ENCODE results near the gene SUPT4H1.
"Not testable (repeated sequence)": the region's sequence is repeated elsewhere in the genome, so short reads cannot be mapped to it uniquely, and the experiment has no call there.

The SUPT4H1 gene

DNA sequence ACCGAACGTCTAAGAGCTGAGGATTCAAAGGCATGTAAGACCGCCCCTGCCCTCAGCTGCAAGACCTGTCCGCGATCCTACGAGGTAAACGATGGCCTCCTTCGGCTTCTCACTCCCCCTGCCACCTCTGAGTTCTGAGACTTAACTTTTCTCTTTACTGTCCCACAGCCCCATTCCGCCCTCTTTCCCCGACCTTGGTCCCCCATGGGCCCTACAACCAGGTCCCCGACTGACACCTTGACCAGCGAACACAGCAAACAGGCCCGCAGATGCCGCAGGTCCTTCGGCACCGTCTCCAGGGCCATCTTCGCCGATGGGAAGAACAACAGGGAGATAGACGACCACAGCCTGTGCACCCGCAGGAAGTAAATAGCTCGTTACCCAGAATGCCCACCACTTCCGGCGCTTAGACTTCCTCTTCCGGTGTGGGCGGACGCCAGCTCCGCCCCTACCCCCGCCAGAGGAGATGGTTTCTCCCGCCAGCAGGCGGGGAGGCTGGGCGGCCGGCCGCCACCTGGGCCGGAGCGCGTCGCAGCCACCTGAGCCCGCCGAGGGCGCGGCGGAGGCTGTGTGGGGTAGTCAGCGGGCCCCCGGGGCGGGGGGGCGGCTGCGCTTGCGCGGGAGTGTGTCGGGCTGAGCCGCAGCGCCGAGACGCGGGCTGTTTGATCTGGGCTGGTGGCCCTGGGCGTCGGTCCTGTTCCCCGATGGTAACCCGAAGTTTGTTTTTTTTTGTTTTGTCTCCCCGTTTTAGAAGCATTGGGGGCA lies at the start of gene SUPT4H1:
Gene SUPT4H1 (minus strand): TSS at position 371 of the 765 bp plus-strand sequence. CDS start 66 bp downstream, at position 305.
- peak; percentile 74 to 90 for DNase-seq

DNA sequence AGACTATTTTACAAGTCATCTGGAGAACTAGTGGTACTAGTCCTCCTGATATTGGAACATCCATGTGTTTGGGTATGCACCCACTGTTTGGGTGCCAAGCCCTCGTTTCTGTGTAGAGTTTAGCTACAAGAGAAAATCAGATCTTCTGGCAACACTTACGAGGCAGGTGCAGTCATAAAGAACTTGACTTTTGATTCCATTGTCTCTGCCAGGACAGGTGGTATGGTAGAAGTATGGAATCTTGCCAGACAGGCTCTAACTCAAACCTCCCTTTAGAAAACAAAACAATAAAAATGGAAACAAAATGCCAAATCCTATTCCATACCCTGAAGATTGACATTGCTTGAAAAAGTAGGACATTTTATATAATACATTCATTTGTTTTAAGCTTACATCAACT lies 49.3 kb upstream of the SUPT4H1 start:
- DNase-seq = no peak

DNA sequence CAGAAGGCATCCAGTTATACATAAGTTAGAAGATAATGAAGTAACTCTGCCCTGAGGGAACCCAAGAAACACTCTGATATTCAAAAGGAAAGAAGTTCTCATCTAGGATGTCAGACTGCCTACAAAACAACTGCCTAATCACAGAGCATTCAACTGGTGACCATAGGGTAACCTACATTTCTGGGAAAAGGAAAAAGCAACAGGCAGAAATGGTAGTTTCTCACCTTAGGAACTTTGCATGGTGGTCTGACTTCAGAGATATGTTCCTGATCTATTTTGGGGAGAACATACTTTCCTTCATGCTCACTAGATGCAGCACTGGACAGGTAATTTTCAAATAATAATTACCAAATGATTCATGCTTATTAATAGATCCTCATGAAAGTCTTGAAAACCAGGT lies 48.8 kb upstream of the SUPT4H1 start:
- no peak for DNase-seq

DNA sequence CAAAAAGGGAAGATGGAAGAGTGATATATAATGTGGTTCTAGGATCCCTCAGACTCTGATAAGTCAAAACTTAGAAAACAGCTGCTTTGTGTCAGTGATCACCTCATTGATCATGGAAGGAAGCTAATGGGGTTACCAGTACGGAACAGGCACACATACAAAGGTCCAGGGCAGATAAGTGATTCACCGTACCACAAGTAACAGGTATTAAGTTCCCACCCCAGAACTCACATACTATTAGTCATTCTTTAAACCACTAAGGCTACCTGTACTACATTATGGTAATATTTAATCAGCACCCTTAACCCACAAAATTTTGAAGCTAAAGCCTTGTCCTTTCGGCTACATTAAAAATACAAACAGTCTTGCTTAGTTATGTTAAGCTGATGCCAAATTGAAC lies 48.0 kb upstream of the SUPT4H1 start:
- DNase-seq = no peak

DNA sequence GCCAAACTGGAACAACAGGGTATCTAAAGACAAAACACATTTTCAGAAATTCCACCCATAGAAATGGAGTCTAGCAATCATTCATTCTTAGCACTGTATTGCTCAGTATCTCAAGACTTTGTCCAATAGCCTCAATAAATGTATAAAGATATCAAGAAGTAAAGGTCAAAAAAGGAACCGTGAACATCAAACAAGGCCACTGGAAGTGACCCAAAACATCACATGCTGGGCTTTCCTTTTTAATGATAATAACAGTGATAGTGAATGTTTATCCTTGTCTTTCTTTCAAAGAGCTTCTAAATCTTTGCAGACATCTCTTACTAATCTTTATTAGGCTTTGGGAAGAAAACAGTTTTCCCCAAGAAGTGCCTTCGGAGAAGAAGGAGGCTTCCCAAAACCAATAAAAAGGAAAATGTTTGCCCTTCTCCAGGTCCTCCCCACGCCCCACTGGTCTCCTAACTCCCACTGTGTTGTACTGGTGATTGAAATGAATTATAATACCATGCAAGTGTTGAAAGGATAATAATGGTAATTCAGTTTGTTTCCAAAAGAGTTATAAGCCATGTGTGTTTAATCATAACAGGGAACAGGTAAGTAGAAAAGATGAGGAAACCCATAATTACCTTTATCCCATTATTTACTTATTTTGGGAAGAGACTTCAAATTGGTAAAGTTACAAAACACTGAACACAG lies 46.7 kb upstream of the SUPT4H1 start:
- DNase-seq = no peak

DNA sequence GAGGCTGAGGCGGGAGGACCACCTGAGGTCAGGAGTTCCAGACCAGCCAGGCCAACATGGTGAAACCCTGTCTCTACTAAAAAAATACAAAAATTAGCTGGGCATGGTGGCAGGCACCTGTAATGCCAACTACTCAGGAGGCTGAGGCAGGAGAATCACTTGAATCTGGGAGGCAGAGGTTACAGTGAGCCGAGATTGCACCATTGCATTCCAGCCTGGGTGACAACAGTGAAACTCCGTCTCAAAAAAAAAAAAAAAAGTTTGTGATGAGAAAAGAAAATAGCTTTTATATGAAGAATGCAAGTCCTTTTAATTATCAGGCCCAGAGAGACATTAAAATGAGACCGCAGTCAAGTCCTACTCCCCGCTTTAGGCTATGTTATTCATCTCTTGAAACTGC lies 45.4 kb upstream of the SUPT4H1 start:
- DNase-seq = not testable (repeated sequence)

DNA sequence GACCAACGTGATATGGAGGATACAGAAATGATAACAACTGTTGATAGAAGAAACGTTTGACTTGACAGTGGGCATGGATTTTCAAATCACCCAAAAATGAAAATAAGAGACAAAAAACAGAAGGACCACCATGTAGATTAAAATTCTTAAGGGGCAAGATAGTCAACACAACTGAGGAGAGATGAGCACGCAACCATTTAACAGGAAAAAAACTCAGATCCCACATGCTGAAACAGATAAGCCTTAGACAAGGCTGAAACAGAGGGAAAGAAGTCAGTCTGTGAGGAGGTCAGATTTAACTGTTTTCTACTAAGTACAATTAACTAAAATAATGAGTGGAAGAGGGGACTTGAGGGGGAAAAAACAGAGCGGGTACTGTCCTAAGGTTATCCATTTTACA lies 44.2 kb upstream of the SUPT4H1 start:
- no peak for DNase-seq

DNA sequence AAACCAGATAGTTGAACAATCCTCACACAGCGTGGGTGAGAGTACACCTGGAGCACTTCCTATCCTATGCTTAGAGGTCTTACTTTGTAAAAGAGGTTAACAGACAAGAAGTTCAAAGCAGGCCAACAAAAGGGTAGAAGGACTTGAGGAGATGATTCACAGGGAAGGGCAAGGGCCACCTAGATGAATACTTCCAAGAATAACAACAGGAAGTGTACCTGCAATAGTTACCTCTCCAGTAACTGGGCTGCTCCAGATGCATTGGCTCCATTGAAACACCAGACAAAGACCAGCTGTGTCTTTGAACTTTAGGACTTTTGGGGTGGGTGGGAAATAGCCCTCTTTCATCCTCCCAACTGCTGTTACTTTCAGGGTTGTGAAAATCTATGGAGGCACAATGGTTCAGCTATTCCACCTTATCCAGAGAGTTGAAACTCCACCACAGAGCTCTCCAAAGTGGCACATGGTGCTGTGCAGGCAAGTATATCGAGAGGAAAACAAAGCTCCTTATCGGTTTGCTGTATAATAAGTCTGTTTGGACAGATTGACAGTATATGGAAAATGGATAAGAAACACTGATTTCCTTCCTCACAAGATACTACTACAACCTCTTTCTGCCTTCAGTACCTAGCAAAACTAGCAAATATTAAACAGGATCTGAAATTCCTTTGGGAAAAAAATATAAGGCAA lies 42.7 kb upstream of the SUPT4H1 start:
- DNase-seq = no peak

DNA sequence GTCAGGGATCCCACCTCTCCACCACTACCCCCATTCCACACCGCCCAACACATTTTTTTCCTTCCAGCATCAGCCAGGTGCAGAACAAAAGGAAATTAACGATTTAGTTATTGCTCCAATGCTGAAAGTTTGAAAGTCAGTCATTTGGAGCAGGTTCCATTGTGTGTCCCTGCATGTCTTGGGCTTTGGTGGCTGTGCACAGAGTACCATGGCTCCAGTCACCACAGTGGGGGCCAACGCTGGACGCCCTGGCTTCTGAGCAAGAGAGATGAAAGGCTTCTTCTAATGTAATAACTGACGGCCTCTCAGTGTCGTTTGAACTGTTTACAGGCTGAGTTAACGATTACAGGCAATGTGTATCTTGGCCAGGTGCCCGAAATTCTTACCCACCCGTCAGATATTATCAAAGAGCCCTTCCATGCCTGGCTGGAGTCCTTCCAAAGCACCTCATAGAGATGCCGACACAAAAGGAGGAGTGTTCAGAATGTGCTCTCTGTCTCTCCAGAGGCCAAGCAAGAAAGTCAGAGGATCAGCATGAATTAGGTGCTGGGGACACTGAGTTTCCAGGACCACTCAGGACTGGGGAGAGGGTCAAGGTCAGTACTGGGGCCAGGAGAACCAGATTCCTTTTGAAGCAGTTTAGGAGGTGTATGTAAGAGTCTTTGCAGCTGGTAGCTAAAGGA lies 39.4 kb upstream of the SUPT4H1 start:
- no peak for DNase-seq

DNA sequence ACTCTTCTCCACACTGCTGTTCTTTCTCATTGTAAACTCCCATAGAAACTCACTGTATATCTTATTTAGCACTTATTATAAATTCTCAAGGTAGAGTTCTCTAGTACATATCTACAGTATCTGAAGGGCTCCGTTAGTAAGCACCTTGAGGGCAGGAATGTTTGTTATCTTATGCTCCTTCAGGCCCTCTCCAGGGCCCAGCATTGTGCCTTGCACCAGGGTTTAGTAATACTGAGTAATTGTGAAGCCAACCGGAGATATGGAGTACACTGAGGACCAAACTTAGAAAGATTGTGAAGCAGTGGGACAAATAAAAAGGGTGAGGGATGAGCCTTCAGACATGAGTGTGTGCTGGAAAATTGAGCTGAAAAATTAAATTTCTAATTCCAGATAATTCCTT lies 38.9 kb upstream of the SUPT4H1 start:
- no peak for DNase-seq

DNA sequence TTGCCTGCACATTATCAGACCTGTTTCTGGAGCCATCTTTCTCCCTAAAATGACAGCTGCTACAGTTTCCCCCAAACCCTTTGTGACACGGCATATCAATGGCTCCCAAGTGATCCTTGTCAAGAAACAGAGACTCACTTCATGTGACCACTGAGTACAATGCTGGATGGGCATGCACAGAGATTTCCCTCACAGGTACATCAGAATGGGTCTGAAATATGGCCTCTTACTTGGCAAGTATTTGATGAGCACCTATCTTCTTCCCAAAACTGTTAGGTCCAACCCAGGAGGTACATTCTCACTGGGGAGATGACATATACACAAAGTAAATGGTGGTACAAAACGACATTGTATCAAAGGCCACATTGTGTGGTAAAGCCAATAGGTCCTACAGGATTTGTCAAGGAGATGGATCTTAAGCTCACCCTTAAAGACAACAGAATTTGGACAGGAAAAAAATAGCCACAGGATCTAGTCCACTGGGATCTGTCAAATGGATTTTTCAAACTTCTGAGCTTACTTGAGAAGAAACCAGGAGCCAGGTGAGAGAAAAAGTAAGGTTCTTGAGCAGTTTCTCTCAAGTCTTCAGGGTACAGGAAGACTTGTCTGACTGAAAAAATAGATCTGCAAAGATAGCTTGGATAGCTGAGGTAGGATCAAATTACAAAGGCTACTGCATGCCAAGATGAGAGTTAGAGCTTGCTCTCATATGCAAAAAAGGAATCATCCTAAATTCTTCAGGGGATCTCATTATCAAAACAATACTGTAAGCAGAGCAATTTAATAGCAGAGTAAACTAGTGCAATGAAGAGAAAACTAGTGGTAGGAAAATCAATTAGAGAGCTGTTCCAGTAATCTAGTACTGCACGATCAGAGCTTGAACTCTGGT lies 36.5 kb upstream of the SUPT4H1 start:
- no peak for DNase-seq

DNA sequence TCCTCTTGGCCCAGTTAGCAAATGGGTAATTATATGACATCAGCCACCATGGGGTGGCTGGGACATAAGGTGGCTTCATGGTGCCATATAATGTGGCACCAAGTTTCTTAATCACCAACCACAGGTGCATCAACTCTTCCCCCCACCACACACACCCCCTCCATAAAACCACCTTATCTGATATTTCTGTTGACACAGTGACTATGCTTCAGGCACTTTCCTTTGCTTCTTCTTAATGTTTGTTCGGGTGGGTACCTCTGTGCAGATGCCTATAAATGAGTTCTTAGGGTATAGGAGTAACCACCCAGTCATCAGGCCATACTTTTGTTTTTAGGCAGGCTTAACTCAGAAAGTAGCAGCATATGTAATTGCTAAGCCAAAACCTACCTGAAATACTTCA lies 35.8 kb upstream of the SUPT4H1 start:
- no peak for DNase-seq

DNA sequence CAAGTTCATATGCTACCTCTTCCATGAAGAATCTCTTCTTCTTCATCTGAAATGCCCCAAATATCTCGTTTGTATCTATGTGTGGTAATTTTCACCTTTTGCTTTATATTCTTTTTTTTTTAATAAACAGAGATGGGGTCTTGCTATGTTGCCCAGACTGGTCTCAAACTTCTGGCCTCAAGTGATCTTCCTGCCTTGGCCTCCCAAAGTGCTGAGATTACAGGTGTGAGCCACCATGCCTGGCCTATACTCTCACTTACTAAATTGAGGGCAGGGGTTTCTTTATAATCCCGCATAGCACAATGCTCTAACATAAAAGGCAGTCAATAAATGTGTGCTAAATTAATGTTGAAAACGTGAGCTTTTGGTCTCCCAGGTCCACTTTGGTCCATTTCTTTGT lies 34.7 kb upstream of the SUPT4H1 start:
- no peak for DNase-seq

DNA sequence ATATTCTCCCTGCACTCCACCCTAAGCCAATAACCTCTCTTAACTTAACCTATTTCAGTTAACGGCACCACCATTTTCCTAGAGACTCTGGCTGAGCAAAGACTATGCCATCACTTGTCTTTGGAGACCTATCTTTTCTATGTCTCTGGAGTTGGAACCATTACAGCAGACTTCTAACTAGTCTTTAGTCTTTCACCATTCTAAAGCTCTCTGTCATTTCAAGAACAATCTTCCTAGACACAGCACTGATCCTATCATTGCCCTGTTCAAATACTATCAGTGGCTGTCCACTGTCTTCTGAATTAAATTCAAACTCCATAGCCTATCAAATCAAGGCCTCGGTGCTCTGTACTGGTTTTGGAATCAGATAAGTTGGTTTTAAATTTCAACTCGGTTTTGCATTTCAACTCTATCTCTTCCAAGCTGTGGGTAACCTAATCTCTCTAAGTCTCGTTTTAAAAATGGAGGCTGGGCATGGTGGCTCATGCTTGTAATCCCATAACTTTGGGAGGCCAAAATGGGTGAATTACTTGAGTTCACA lies 33.4 kb upstream of the SUPT4H1 start:
- DNase-seq = no peak

DNA sequence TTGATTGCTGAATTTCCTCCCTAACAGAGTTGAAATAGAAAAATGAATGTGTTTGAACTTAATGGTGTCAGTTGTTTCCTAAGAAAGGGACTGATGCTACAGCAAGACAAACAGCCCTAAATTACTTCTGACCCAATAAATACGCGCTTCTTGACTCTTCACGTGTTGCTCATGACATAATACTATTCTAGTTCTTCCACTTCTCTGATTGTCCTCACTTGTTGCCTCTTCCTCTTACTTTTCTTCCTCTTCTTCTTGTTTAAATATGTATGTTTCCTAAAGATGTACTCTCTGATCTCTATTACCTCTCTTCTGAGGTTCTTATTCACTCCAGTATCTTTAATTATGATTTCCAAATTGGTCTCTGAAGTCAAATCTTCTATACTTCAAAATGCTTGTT lies 32.9 kb upstream of the SUPT4H1 start:
- no peak for DNase-seq

DNA sequence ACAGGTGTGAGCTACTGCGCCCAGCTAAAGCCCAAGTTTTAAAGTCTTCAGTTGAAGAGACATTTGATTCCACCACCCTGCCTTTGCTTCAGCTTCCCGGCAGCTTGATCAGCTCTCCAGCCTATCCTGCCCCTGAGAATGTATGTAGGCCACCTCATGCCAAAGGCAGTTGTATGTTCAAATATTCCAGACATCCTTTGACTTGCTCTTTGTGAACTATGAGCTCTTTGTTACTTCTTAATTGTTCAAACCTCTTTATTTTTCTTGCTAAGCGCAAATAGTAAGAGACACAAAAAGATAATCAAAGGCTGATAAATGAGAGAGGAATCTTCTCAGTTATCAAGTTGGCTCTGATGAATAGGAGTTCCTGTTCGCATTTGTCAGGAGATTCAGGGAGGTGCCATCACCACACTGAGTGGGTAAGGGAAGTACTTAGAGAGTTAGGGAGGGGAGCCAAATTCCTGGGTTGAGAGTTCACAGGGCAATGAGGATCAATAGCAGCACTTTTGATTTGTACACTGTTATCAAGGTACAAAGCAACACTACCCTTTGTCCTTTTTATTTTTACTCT lies 32.0 kb upstream of the SUPT4H1 start:
- DNase-seq = no peak

DNA sequence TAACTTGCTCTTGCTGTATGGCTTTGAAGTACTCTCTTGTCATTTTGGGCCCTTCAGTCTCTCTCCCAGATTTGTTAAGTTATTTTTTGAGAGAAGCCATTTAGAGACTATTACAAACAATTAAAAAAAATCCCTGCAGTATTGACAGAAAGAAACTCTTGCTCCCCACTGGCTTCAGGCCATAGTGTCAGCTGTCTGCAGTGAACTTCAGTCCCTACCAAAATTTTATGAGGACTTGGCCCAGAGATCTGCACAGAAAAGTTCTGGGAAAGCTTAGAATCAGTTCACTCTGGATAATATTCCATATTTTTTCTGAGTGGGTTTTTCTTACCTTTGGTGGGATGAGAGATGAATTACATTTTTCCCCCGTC lies 30.9 kb upstream of the SUPT4H1 start:
- DNase-seq = no peak

DNA sequence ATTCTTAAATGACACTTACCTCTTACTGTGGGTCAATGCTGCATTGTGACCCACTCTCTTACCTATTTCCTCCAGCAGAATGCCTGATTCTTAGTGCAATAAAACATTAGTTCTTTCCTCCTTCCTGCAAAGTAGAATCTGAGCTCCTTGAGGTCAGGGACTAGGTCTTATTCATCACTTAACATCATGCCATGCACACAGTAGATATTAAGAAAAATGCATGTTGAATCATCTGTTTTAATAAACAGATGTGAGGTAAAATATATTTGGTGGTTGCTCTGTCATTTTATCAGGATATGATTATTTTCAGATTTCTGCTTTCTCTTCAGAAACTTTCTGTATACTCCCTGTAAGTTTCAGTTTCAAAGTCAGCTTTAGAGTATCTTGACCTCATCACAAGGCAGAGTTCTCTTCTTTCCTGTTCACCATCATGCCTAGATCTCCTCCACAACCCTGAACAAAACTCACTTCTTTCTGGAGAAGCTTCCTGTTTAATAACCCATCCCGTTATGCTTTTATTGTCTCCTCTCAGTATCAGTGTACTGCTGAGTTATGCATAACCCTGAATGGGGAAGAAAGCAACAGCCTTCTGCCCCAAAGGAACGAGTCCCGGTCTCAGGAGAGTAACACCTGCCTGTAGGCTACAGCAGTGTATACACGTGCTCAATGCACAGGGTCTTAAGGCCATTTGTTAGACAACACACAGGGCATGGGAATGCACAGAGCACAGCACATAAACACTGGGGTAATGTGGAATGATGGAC lies 30.3 kb upstream of the SUPT4H1 start:
- DNase-seq = no peak

DNA sequence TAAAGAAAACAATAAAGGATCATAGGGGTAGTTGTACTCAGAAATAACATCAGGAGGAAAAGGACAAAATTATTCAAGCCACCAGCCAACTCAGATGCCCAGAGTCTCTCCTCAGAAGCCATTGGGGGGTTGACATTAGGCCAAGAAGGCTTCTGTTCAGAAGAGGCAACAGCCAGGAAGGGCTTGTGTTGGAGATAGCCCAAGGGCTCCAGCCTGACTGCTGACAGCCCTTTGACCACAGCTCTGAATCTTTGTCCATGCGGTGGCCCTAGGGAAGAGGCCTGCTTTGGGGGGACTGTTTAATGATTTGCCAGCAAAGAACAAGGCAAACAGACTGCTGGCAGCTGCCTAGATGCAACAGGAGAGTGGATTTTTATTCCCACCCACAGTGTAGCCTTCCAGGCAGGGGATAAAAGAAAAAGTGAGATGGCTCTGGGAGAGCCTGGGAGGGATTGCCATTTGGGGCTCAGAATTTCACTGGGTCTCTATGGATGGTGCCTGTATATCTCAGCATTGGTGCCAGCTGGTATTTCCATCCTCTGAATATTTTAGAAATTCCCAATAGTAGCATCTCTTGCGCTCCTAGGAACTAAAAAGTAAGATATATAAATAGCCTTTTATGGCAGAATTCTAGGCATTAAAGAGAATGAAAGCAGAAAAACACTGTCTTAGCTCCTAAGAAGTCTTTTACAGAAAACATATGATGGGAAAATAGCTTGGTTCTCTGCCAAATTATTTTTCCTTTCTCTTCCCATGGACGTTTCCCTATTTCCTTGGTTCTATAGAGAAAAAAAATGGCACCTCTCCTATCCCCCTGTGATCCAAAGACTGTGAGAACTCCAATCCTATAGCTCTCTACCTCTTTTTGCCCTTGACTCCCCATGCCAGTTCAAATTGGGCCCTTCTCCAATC lies 29.4 kb upstream of the SUPT4H1 start:
- DNase-seq = no peak
